Measurements from ENCODE around the gene LRBA.

DNA sequence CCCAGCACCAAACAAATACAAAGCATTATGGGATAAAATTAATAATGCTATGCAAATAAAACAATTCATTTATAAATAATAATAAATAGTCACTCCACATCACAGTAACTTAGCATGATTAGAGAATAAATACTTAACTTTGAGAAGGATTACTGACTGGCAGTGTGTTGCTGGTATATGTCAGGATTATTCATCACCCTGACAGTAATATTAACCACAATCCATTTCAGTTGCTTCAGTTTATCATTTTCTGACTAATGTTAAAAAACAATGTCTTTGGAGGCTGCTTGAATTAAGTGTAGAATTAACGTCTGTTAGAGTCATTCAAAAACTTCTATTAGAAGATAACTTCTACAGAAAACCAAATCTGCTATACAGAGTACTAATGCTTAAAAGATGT, 557.3 kb downstream of the LRBA start:
- TF ChIP-seq, protein P1, sequence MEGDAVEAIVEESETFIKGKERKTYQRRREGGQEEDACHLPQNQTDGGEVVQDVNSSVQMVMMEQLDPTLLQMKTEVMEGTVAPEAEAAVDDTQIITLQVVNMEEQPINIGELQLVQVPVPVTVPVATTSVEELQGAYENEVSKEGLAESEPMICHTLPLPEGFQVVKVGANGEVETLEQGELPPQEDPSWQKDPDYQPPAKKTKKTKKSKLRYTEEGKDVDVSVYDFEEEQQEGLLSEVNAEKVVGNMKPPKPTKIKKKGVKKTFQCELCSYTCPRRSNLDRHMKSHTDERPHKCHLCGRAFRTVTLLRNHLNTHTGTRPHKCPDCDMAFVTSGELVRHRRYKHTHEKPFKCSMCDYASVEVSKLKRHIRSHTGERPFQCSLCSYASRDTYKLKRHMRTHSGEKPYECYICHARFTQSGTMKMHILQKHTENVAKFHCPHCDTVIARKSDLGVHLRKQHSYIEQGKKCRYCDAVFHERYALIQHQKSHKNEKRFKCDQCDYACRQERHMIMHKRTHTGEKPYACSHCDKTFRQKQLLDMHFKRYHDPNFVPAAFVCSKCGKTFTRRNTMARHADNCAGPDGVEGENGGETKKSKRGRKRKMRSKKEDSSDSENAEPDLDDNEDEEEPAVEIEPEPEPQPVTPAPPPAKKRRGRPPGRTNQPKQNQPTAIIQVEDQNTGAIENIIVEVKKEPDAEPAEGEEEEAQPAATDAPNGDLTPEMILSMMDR (IDR thresholded peaks at IDR 0.05): no peak
- no peak for TF ChIP-seq POLR2A (IDR thresholded peaks at IDR 0.05)
